PC-3 (cell line): ENCODE data around the gene CEP68. TPM values are rescaled to one million over a fixed set of nuclear protein-coding genes. Genes with fewer than 3 reads are reported as not detected.

Experiments
- ATAC-seq: fragments of 200-7000 bp; cut with Tn5 transposase; 2 replicates; pipeline ENCODE4 v1.9.1; 2020; ENCODE audit warnings: mild to moderate bottlenecking, moderate library complexity
- BruUV-seq: library from RNA; stranded (reverse); fragments of 400-500 nt; replicated peaks from 2 replicates; lab custom pipeline; 2021; lab: Mats Ljungman, UMichigan
- CTCF ChIA-PET: fragments of 300-600 bp; sonication (Branson Sonifier 250); formaldehyde crosslinking; loops from one replicate; lab custom pipeline; 2022; ENCODE audit warnings: antibody characterized with exemption; lab: Charles Lee
- POLR2A ChIA-PET: fragments of 300-600 bp; sonication (Branson Sonifier 250); formaldehyde crosslinking; loops from one replicate; lab custom pipeline; 2022; ENCODE audit warnings: antibody characterized with exemption; ENCODE audit not compliant: unreplicated experiment; lab: Charles Lee
- DNase-seq: peaks from one replicate; pipeline ENCODE4 v3.0.0-alpha.2; 2015
- H2AFZ ChIP-seq: fragments of 300-600 bp; sonication (generic); 2 replicates; pipeline ENCODE4 v1.6.0; 2016; ENCODE audit warnings: antibody characterized with exemption, low read length
- H3F3A ChIP-seq: fragments of 300-600 bp; sonication (generic); one replicate; pipeline ENCODE4 v1.6.0; 2017; ENCODE audit warnings: antibody characterized with exemption, low read length, control low read depth, mild to moderate bottlenecking; ENCODE audit not compliant: unreplicated experiment
- H3K27ac ChIP-seq: fragments of 300-600 bp; sonication (generic); 2 replicates; pipeline ENCODE4 v1.5.1; 2016; ENCODE audit warnings: mild to moderate bottlenecking, low read length
- H3K27me3 ChIP-seq: fragments of 300-600 bp; sonication (generic); 2 replicates; pipeline ENCODE4 v1.6.1; 2016; ENCODE audit warnings: low read length, mixed read lengths
- H3K36me3 ChIP-seq: fragments of 300-600 bp; sonication (generic); 2 replicates; pipeline ENCODE4 v1.6.1; 2016; ENCODE audit warnings: low read depth, mixed run types, low read length, mixed read lengths
- H3K4me1 ChIP-seq: fragments of 300-600 bp; sonication (generic); 2 replicates; pipeline ENCODE4 v1.5.1; 2016; ENCODE audit warnings: low read length; ENCODE audit not compliant: insufficient read depth
- H3K4me2 ChIP-seq: fragments of 300-600 bp; sonication (generic); 2 replicates; pipeline ENCODE4 v1.6.0; 2016; ENCODE audit warnings: low read length
- H3K4me3 ChIP-seq: fragments of 300-600 bp; sonication (generic); 2 replicates; pipeline ENCODE4 v1.5.1; 2016; ENCODE audit warnings: mild to moderate bottlenecking, low read length, mixed read lengths
- H3K79me2 ChIP-seq: fragments of 300-600 bp; sonication (generic); 2 replicates; pipeline ENCODE4 v1.6.1; 2017; ENCODE audit warnings: low read length, mixed read lengths
- H3K9ac ChIP-seq: fragments of 300-600 bp; sonication (generic); 2 replicates; pipeline ENCODE4 v1.6.0; 2016; ENCODE audit warnings: mild to moderate bottlenecking, low read length
- H3K9me2 ChIP-seq: fragments of 300-600 bp; sonication (generic); replicated peaks from 2 replicates; pipeline ENCODE4 v1.6.1; 2016; ENCODE audit warnings: mixed run types, low read length, mixed read lengths
- H3K9me3 ChIP-seq: fragments of 300-600 bp; sonication (generic); 2 replicates; pipeline ENCODE4 v1.6.1; 2016; ENCODE audit warnings: low read length, mixed read lengths
- H4K20me1 ChIP-seq: fragments of 300-600 bp; sonication (generic); 2 replicates; pipeline ENCODE4 v1.6.1; 2016; ENCODE audit warnings: low read length, mixed read lengths
- EZH2 ChIP-seq: fragments of 300-600 bp; sonication (generic); IDR thresholded peaks from one replicate; pipeline ENCODE4 v1.6.1; 2017; ENCODE audit warnings: antibody characterized with exemption, mild to moderate bottlenecking, low read length; ENCODE audit not compliant: unreplicated experiment
- EZH2phosphoT487 ChIP-seq: fragments of 300-600 bp; sonication (generic); IDR thresholded peaks from 2 replicates; pipeline ENCODE4 v1.6.1; 2018; ENCODE audit warnings: mild to moderate bottlenecking, antibody characterized with exemption, low read length, borderline replicate concordance
- intact Hi-C: fragments of 100-400 bp; cut with micrococcal nuclease; formaldehyde crosslinking; loops from 2 replicates; pipeline ENCODE4 v1.9.0; 2023
- total RNA-seq: library from RNA; depleted of rRNA; stranded (reverse); fragments of >200 nt; gene quantifications from 2 replicates; pipeline ENCODE4 v1.2.3, GENCODE V29; 2014
- TF ChIP-seq, protein P1 (sequence below): fragments of 300-600 bp; sonication (generic); conservative IDR thresholded peaks from 2 replicates; pipeline ENCODE4 v1.5.1; 2017; ENCODE audit warnings: antibody characterized with exemption, low read depth, mild to moderate bottlenecking, low read length

Gene CEP68
- total RNA-seq, 1 experiment from 2014 or later, result 3.4 TPM

- H3K27ac ChIP-seq, result no peak overlapping the region
- no peaks in the 10 kb centered on the region for H3K36me3 ChIP-seq
- ChIA-PET POLR2A (no interaction called here), CTCF (interaction anchor here (0.6 kb wide), 1 partner anchor 85 kb away, joined by 6 read pairs; no protein-coding TSS in a partner anchor)
- TF ChIP-seq EZH2 (no peak), EZH2phosphoT487 (no peak)
- TF ChIP-seq, protein P1, sequence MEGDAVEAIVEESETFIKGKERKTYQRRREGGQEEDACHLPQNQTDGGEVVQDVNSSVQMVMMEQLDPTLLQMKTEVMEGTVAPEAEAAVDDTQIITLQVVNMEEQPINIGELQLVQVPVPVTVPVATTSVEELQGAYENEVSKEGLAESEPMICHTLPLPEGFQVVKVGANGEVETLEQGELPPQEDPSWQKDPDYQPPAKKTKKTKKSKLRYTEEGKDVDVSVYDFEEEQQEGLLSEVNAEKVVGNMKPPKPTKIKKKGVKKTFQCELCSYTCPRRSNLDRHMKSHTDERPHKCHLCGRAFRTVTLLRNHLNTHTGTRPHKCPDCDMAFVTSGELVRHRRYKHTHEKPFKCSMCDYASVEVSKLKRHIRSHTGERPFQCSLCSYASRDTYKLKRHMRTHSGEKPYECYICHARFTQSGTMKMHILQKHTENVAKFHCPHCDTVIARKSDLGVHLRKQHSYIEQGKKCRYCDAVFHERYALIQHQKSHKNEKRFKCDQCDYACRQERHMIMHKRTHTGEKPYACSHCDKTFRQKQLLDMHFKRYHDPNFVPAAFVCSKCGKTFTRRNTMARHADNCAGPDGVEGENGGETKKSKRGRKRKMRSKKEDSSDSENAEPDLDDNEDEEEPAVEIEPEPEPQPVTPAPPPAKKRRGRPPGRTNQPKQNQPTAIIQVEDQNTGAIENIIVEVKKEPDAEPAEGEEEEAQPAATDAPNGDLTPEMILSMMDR, result no peak
- no peaks in the 10 kb centered on the region for H3K27me3 ChIP-seq
- H3K9ac ChIP-seq, result no peak overlapping the region
- no TSS peak for BruUV-seq
- no peaks in the 10 kb centered on the region for H3F3A ChIP-seq
- H3K9me2 ChIP-seq, result no peaks in the 10 kb centered on the region
- no peaks in the 10 kb centered on the region for H4K20me1 ChIP-seq
- no peak overlapping the region for H3K4me2 ChIP-seq
- H3K4me3 ChIP-seq, result no peak overlapping the region
- H2AFZ ChIP-seq, result no peak overlapping the region
- H3K9me3 ChIP-seq, result no peaks in the 10 kb centered on the region
- H3K4me1 ChIP-seq, result peaks cover 17% of the 10 kb centered on the region
- no peak for DNase-seq
- intact Hi-C loops, result no loop called here
- H3K79me2 ChIP-seq, result no peaks in the 10 kb centered on the region
- no peak for ATAC-seq
Observed at GRCh38 chr2:65035351-65035943, 20.8 kb upstream of the CEP68 start.

GRCh38 chr2:65037178-65037577, 19.0 kb upstream of the CEP68 start:
- H3K9me3 ChIP-seq, result no peaks in the 10 kb centered on the region
- no peak overlapping the region for H3K9ac ChIP-seq
- peaks cover 4% of the 10 kb centered on the region for H3K4me1 ChIP-seq
- no peak for TF ChIP-seq EZH2phosphoT487
- TF ChIP-seq, protein P1, result no peak
- TF ChIP-seq EZH2, result no peak
- ChIA-PET CTCF (no interaction called here), POLR2A (no interaction called here)
- no peak overlapping the region for H2AFZ ChIP-seq
- H3K27ac ChIP-seq, result no peak overlapping the region
- H3K4me3 ChIP-seq, result no peak overlapping the region
- H3K9me2 ChIP-seq, result no peaks in the 10 kb centered on the region
- H3K4me2 ChIP-seq, result no peak overlapping the region
- H3K79me2 ChIP-seq, result no peaks in the 10 kb centered on the region
- ATAC-seq (no peak), DNase-seq (no peak)
- no peaks in the 10 kb centered on the region for H3K36me3 ChIP-seq
- no TSS peak for BruUV-seq
- intact Hi-C loops, result no loop called here
- H3F3A ChIP-seq, result no peaks in the 10 kb centered on the region
- H3K27me3 ChIP-seq, result no peaks in the 10 kb centered on the region
- no peaks in the 10 kb centered on the region for H4K20me1 ChIP-seq

GRCh38 chr2:65039640-65040039, 16.6 kb upstream of the CEP68 start:
- Histone ChIP-seq H2AFZ (no peak overlapping the region), H3K4me3 (no peak overlapping the region), H3K4me1 (no peaks in the 10 kb centered on the region), H3K79me2 (no peaks in the 10 kb centered on the region), H3K9me3 (peaks cover 7% of the 10 kb centered on the region; the same call in 1 of the 2 replicates), H3K36me3 (peaks cover 7% of the 10 kb centered on the region; the same call in 1 of the 2 replicates), H3K27ac (no peak overlapping the region), H3F3A (no peaks in the 10 kb centered on the region), H3K9me2 (no peaks in the 10 kb centered on the region), H3K27me3 (no peaks in the 10 kb centered on the region), H4K20me1 (no peaks in the 10 kb centered on the region), H3K9ac (no peak overlapping the region), H3K4me2 (no peak overlapping the region)
- ATAC-seq (no peak), DNase-seq (no peak)
- intact Hi-C loops, result loop anchor here (1.0 to 2.0 kb wide), 2 partner anchors 45 to 122 kb away; no protein-coding TSS in a partner anchor
- ChIA-PET POLR2A (no interaction called here), CTCF (interaction anchor here (1.3 kb wide), 1 partner anchor 122 kb away, joined by 10 read pairs; no protein-coding TSS in a partner anchor)
- TF ChIP-seq EZH2, result no peak
- TF ChIP-seq, protein P1, result no peak
- no peak for TF ChIP-seq EZH2phosphoT487
- no TSS peak for BruUV-seq
